ENCODE measurements around the gene ZSCAN9. TPM values are rescaled to one million over a fixed set of nuclear protein-coding genes. Genes with fewer than 3 reads are reported as not detected.

ZSCAN9 gene
- 10.8 TPM for total RNA-seq

DNA sequence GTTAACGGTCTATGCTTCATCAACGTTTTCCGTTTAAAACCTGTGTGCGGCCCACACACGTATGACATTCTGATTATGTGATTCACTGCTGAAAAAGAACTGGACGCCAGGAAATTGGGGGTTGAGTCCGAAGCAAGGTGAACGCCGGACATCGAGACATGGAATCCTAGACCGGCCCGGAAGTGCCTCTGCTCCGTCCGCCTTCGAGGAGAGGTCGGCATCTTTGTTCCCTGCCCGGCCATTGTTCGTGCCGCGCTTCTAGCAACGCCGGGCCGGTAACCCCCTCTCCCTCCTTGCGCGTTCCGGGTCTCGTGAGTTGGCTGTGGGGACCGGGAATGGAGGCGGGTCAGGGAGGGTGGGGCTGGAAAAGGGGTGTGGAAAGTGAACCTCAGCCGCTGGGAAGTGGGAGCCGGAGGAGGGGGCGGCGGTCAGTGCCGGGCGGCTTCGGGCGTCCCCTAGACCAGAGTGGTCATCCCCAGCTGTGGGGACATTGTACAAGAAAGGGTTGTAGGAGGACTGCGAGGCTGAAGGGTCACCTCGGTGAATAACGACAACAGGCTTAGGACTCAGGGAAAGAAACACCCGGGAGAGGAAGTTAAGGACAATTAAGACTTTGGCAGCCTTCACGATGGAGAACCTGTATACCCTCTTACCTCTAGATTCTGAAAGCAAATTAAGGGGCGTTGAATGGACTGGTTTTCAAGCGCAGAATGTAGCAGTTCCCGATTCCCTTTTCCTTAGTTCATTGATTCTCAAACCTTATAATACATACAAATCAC lies at the start of gene ZSCAN9:
Gene ZSCAN9, plus strand, starts transcription at position 220 of the 779 bp plus-strand sequence. CDS start 1,810 bp downstream, outside the sequence.
- DNase-seq (ENCODE audit: low spot score), result peak; percentile 84

DNA sequence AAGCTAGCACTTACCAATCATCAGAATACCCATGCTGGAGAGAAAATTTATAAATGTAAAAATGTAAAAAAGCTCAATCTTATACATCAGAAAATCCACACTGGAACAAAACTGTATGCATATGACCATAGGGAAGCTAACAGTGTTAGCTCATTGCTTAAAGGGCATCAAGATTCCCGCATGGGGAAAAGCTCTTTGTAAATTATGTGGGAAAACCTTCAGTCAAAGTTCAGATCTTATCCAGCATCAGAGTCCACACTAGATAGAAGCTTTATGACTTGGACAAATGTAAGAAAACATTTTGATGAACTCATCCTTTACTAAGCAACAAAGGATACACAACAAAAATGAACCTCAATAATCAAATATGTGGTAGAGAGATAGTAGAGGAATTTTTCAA lies 48.7 kb upstream of the ZSCAN9 start:
- no peak for DNase-seq (ENCODE audit: low spot score)

DNA sequence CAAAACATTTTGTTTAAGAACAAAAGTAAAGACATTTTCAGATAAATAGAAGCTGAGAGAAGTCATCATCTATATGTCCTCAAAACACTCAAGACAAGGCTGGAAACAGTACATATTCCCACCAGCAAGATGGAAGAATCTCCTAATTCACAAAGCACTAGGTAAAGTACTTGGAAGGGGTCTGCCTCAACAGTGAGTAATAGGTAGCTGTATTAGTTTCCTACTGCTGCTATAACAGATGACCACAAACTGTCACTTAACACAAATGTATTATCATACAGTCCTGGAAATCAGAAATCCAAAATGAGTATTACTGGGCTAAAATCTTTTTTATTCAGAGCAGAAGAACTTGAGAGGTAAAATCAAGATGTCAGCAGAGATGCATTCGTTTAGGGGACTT lies 42.8 kb upstream of the ZSCAN9 start:
- DNase-seq (ENCODE audit: low spot score), result no peak

DNA sequence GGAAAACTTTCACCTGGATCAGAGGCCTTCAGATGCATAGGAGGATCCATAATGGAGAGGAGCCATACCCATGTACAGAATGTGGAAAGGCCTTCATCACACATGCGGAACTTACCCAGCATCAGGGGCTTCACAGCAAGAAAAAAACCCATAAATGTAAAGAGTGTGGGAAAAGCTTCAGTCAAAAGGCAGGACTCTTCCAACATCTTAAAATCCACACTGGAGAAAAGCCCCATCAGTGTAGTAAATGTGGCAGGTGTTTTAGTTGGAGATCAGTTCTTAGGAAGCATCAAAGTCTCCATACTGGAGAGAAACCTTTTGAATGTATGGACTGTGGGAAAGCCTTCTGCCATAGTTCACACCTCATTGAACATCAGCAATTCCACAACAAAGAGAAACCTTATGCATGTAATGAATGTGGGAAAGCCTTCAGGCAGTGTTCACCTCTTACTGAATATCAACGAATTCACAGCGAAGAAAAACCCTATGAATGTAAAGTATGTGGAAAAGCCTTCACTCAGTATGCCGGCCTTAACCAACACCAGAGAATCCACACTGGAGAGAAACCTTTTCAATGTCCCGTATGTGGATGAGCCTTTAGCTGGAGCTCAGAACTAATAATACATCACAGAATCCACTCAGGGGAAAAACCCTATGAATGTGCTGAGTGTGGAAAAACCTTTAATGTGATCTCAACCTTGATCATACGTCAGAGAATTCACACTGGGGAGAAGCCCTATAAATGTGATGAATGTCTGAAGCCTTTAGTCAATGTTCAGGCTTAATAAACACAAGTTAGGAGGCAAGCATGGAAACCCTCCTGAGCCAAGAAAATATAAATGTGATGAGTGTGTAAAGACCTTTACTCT lies 36.7 kb upstream of the ZSCAN9 start:
- DNase-seq (ENCODE audit: low spot score), result no peak

DNA sequence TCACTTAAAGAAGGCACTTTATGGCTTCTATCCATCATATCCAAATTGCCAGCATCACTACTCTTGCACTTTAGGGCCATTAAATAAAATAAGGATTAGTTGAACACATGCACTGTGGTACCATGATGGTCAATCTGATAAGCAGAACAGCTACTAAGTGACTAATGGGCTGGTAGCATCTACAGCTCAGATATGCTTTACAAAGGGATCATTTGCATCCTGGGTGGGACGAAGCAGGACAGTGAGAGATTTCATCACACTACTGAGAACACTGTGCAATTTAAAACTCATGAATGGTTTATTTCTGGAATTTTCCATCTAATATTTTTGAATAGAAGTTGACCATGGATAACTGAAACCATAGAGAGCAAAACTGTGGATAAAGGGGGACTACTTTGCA lies 25.1 kb upstream of the ZSCAN9 start:
- DNase-seq (ENCODE audit: low spot score), result no peak

DNA sequence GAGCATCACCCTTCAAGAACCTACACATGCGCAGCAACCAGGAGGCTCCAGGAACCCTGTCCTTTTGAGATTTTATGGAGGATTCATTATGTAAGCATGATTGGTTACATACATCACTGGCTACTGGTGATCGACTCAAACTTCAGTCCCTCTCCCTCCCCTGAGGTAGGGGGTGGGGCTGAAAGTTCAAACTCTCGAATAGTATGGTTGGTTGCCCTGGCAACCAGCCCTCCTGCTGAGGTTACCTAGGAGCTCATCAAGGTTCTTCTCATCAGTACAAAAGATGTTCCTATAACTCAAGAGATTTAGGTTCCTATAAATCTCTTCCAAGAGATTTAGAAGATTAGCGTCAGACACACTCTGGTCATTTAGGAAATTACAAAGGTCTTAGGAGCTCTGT lies 21.9 kb upstream of the ZSCAN9 start:
- DNase-seq (ENCODE audit: low spot score), result no peak

DNA sequence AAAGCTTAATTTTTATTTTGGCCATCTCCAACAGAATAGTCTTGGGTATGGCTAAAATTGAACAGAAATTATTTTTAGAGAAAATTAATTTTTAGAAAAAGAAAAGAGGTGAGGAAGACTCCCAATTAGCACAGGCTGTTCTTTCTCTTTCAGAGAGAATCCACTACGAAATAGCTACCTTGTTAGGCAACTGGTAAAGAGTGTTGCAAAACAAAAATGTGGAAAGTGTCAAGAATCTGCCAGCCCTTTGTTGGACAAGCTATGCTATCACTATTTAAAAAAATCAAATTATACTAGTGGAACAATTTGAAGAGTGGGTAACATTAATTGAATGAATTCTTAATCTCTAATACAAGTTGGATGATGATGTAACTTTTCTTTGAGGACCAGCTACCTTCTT lies 19.2 kb upstream of the ZSCAN9 start:
- DNase-seq (ENCODE audit: low spot score), result no peak

DNA sequence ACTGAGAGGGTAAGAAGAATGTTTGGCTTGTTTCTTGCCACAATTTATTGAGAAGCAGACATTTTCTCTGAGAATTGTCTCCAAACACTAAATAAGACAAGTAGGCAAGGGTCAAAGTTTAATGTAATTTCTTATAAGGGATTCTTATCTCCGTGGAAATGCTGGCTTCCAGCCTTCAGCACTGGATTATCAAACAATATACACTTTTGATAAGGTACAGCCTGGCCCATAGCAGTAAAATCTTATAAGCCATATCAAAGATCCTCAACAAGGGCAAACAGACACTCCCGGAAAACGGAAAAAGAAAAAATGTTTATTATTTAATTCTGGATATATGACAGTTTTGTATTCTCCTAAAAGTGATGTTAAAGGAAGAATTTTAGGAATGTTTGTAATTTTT lies 18.5 kb upstream of the ZSCAN9 start:
- no peak for DNase-seq (ENCODE audit: low spot score)

DNA sequence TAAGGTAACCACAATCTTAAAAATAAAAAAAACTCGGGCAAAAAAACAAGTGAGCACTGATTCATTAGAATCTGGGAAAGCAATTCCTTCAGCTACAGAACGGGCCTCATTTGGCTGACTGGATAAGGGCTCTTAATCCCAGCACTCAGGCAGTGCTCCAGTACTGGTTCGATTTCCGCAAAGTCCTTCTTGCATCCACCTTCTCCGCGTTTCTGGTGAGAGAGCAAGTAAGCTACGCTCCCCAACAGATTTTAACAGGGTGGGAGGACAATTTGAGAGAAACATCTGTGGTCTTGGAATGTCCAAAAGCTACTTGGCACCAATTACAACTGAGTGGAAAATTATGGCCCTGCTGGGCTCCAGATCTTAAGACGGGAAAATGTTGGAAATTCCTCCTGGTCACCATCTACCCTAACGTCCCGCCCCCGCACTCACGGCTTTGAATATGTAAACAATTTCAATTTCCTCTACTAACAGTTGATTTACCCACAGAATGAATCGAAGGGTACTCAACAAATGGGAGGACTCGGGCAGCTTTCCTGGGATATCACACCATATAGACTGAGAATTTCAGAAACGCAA lies 18.1 kb upstream of the ZSCAN9 start:
- DNase-seq (ENCODE audit: low spot score), result no peak

DNA sequence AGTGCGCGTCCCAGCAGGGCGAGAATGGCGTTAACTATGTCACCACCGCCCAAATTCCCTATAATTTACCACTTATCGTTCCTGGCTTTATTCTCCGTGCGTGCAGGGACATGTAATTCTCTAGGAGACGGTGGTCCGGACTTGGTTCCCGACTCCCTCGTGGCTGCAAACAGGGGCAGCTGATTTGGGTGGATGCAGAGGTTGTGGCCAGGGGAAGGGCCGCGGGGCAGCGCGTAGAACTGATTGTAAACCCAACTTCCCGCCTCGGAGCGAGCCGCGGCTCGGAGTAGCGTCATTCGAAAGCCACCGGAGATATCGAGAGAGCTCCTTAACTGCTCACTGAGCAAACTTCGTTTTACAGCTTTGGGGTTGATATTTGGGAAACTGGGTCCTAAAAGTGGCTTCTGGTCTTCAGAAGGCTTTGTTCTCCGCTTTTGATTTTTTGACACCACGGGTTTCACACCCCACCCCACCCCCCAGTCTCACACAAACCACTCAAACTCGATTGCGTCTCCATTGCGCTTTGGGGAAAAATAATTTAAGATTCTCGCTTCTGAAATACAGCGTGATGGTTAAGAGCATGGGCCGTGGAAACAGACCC lies 17.5 kb upstream of the ZSCAN9 start:
- DNase-seq (ENCODE audit: low spot score), result no peak

DNA sequence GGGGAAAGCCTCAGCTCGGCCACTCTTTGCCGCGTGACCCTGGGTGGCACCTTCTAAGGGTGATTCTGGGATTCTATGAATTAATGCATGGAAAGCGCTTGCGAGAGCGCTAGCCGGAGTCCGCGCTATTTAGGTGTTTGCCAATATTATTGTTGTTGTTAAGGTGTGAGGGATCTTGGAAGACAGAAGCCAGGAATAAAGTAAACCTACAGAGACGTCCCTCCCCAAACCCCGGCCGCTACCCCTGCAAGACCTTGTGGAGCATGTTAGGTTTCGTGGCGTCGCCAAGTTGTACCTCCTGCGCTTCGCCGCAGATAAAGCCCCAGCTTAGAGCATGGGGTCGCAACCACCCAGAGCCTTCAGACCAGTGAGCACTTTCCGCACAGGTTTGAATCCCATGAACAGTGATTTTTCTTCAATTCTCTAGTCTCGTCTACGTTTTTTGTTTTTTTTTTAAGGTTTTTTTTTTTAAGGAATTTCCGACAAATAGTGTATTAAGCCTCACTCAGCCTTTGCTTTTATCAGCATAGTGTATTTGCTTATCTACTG lies 16.9 kb upstream of the ZSCAN9 start:
- no peak for DNase-seq (ENCODE audit: low spot score)

DNA sequence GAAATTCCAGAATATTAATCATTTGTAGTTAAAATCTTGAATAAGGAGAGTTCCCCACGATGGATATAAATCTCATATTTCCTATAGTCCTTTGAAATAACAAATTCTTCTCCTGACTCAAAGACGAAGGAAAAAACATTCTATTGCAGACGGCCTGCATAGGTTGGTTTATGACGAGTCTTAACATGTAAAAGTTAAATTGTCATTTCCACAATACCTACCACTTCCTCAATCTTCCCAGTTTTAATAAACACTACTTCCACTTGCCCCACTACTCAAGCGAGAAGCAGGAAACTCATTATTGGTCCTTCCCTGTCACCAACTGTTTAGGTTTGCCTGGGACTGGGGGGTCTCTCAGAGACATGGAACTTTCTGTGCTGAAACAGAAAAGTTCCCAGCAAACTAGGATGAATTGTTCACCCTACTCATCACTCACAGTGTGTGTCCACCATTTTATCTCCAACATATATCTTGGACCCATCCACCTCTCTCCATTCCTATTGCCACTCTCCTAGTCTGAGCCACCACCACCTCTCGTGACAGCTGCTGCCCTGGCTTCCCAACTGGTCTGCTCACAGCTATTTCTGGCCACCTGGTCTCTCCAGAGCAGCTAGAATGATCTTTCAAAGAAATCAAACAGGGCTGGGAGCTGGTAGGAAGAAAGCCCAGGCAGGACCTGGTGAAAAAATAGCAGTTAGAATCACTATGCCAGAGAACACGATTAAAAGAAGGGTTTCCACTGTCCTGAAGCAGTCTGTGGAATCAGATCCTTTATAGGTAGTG lies 15.1 kb upstream of the ZSCAN9 start:
- no peak for DNase-seq (ENCODE audit: low spot score)

DNA sequence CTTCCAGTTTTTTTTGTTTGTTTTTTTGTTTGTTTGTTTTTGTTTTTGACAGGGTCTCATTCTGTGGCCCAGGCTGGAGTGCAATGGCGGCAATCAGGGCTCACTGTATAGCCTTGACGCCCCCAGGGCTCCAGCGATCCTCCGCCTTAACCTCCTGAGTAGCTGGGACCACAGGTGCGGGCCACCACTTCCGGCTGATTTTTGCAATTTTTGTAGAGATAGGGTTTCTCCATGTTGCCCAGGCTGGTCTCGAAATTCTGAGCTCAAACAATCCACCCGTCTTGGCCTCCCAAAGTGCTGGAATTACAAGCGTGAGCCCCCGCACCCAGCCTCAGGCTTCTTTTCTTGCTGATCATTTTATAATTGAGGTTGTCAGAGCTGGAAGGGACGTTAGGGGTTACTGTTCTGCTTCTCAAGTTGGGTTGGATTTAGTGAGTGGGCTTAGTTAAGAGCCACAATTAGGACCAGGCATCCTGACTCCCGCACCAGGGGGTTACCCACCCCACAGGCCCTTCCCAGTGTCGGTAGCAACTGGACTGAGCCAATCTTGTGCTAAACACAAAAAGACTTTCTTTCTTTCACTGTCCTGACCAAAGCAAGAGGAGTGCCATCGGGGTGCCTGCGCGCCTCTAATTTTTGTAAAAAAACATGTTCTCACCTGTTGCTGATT lies 13.1 kb upstream of the ZSCAN9 start:
- DNase-seq (ENCODE audit: low spot score), result no peak

DNA sequence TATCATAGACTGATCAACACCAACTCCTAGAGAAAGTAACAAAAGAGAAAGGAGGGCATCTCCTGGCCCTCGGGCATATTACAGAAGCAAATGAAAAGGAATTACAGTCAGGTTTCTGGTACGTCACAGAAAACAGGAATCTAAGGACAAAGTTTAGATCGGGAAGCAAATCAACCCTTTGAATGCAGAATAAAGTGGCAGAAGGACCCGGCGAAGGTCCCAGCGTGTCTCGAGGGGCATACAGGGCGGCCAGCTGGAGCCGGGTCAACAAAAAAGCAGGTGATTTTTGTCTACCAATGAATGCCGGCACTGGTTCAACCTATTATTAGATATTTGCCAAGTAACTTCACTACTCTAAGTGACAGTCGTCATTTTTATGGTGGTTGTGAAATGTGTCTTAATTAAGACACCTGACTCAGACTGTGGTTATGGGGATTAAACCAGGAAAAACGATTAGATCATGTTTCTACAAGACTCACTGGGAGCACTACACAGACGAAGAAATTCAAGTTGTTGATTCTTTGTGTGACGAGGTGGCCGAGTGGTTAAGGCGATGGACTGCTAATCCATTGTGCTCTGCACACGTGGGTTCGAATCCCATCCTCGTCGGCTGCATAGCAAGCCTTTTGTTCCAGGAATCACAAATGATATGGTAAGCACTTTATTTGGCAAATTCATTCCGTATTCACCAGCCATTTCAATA lies 12.4 kb upstream of the ZSCAN9 start:
- DNase-seq (ENCODE audit: low spot score), result no peak

DNA sequence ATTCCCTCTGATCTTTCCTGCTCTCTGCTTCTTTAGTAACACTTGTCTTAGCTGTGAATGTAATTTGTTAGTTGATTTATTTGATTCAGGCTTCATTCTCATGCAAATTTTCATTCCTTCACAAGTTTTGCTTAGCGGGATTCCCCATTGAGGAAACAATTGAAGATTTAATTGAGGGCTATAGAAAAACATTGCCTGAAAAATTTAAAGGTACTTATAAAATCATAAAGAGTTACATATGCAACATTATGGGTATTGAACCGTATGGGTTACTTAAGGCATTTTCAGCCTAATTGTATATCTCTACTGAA lies 11.9 kb upstream of the ZSCAN9 start:
- DNase-seq (ENCODE audit: low spot score), result no peak

DNA sequence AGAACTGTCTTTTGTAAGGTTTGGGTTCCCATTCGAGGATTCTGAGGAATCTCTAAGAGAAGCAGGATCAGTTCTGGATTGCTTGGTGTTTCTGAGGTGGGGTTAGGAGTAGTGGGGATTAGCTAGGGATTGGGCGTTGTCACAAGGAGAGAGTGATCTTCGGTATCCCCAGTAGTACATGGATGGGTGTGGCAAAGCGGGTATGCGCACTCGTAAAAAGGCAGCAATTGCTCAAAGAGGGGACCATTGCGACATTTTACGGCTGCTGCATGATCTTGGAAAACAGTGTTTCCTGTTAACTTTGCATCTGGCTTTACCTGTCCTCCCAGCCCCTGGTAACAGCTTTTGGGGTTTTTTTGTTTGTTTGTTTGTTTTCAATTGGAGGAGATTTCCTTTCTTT lies 9.7 kb upstream of the ZSCAN9 start:
- DNase-seq (ENCODE audit: low spot score), result no peak

DNA sequence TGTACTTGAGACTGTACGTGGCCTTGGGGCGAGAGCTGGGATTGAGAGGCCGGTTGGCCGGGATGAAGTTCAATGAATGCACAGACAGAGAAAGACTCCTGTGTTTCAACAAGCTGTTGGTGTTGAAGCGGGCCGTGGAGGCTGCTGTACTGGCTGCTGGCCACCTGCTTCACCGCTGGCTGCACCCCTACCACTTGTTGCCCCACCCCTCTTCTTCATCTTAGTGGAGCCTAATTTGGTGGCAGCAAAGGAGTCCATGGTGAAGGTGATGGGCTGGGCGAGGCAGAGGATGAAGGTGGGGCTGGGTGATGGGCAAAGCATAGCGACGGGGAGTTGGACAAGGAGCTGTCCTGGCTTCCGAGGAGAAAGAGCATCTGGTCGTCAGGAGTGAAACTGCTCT lies 7.2 kb upstream of the ZSCAN9 start:
- no peak for DNase-seq (ENCODE audit: low spot score)

DNA sequence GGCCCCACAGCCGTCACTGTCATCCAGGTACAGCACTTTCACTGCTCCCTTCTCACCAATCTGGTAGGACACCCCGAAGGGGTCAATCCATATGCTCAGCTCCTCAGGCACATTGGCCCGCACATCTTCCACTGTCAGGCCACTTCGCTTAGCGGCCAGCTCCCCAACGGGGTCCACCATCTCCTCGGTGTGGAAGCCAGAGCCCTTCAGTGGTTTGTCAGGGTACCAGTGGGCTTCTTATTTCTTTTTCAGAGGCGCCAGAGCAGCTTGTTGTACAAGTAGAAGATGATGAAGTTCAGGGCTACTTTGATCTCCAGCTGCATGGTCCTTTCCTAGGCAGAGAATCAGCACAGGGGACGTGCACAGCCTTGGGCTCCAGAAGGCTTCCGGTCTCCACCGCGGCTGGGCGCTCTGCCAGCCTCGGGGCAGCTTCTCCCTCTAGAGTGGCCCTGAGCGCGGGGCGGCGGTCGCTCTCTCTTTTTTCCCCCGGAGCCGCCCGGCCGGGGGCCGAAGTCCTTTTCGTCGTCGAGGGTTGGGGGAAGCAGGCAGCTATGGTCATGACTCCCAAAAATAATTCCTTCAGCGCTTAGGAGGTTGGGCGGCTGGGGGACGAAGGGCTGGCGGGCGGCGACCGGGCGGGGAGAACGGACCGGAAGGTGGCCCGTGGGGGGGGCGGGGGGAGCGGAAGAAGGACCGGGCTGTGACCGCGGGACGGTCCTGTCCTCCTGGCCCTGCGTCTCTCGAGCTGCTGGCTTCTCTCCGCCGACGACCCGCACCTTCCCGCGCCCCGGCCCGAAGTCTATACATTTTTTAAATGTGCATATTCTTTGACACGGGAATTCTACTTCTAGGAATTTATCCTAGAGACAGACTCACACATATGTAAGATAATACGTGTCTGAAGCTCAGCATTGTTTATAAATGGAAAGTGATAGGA lies 6.5 kb upstream of the ZSCAN9 start:
- DNase-seq (ENCODE audit: low spot score), result peak; percentile 53

Measured in mucosa of gallbladder (tissue), 1 donor.